ENCODE measurements around the gene CYTH3. TPM values are rescaled to one million over a fixed set of nuclear protein-coding genes. Genes with fewer than 3 reads are reported as not detected.
A peak's percentile ranks its signal among the peaks of the same experiment; 100 is the strongest.

Gene CYTH3
- total and polyA plus RNA-seq, 2 of the 8 experiments (the other 6 are each of a cell fraction or from before 2014, with no cell fraction given), result 10.3 to 11.9 TPM

- Histone ChIP-seq H3K4me1 (replicated peaks in 1 of 4; ENCODE audit: control insufficient read depth in 3 of 4, insufficient read depth in 4 of 4, low read length in 3 of 4) (no peaks in the 10 kb centered on the region), H3K79me1 (ENCODE audit: low read depth, low read length) (no peaks in the 10 kb centered on the region), H3K27me3 (replicated peaks in 1 of 4; ENCODE audit: control insufficient read depth in 3 of 4, extremely low read depth in 1 of 4, insufficient read depth in 3 of 4, low read length in 3 of 4) (no peaks in the 10 kb centered on the region), H4K20me1 (replicated peaks in 1 of 2; ENCODE audit: control insufficient read depth in 1 of 2, insufficient read depth in 2 of 2, low read length in 2 of 2) (no peaks in the 10 kb centered on the region), H3K9me3 (ENCODE audit: insufficient read depth in 2 of 2, low read depth in 1 of 2, low read length in 1 of 2) (no peaks in the 10 kb centered on the region), H2BK12ac (ENCODE audit: low read depth, low read length) (no peak overlapping the region), H3K9ac (replicated peaks in 1 of 4; ENCODE audit: extremely low read depth in 1 of 4, low read depth in 3 of 4, low read length in 3 of 4) (no peak overlapping the region), H2AK5ac (ENCODE audit: low read depth, low read length) (no peak overlapping the region), H3K36me3 (ENCODE audit: control insufficient read depth in 2 of 4, insufficient read depth in 4 of 4, low read length in 3 of 4) (no peaks in the 10 kb centered on the region), H3K23ac (ENCODE audit: insufficient read length) (no peak overlapping the region), H4K8ac (ENCODE audit: extremely low read depth, insufficient read depth, low read length) (no peak overlapping the region), H2BK120ac (replicated peaks; ENCODE audit: low read depth, low read length) (no peak overlapping the region), H3K18ac (ENCODE audit: extremely low read depth, low read length) (no peak overlapping the region), H3K4me3 (ENCODE audit: extremely low read depth in 1 of 4, insufficient read depth in 2 of 4, low read depth in 3 of 4, low read length in 4 of 4) (no peak overlapping the region), H3K4me2 (ENCODE audit: insufficient read depth in 1 of 2, low read depth in 2 of 2, low read length in 2 of 2) (no peak overlapping the region), H2AFZ (ENCODE audit: low read length) (peak overlapping the region; percentile 80; the same call in 1 of the 2 replicates), H4K5ac (ENCODE audit: insufficient read length, low read depth, low read length) (no peak overlapping the region), H3K27ac (ENCODE audit: low read depth, low read length) (no peak overlapping the region), H2BK20ac (ENCODE audit: low read length) (no peak overlapping the region), H4K91ac (replicated peaks; ENCODE audit: insufficient read length, low read length) (no peak overlapping the region), H2BK5ac (ENCODE audit: low read depth, low read length) (no peak overlapping the region), H3K79me2 (ENCODE audit: control insufficient read depth in 1 of 2, insufficient read depth in 2 of 2, low read length in 2 of 2) (no peaks in the 10 kb centered on the region), H3K23me2 (ENCODE audit: low read depth, low read length) (no peaks in the 10 kb centered on the region), H3K14ac (ENCODE audit: insufficient read length) (no peak overlapping the region), H3K56ac (replicated peaks; ENCODE audit: insufficient read length, low read depth, low read length) (no peak overlapping the region), H2BK15ac (ENCODE audit: low read length) (no peak overlapping the region), H3K4ac (replicated peaks; ENCODE audit: insufficient read length, low read depth, low read length) (no peak overlapping the region)
- POLR2A ChIA-PET (ENCODE audit: partially characterized antibody), result interaction anchor here (1.1 kb wide), 1 partner anchor 148 kb away, joined by 3 read pairs; no protein-coding TSS in a partner anchor
- no peak for TF ChIP-seq POLR2AphosphoS5 (IDR thresholded peaks at IDR 0.05; ENCODE audit: low read depth, low read length)
- no peak for TF ChIP-seq PHF8 (conservative IDR thresholded peaks at IDR 0.05; ENCODE audit: low read depth, low read length)
- no peak for TF ChIP-seq BCL11A (IDR thresholded peaks at IDR 0.05; ENCODE audit: low read depth in 2 of 2, low read length in 2 of 2)
- TF ChIP-seq EZH2 (IDR thresholded peaks at IDR 0.05; ENCODE audit: low read depth, low read length, severe bottlenecking), result no peak
- no peak for TF ChIP-seq MAX (IDR thresholded peaks at IDR 0.05)
- no peak for TF ChIP-seq BRCA1 (IDR thresholded peaks at IDR 0.05; ENCODE audit: low read depth, low read length)
- TF ChIP-seq CHD1 (IDR thresholded peaks at IDR 0.05; ENCODE audit: low read depth, low read length), result no peak
- no peak for TF ChIP-seq ATF2 (IDR thresholded peaks at IDR 0.05; ENCODE audit: low read length)
- WGBS, 2 experiments (ENCODE audit: extremely low coverage in 1 of 2, insufficient coverage in 1 of 2, insufficient read length in 1 of 2, insufficient replicate concordance in 2 of 2, low coverage in 1 of 2, low lambda C conversion rate in 2 of 2, missing lambda C conversion rate in 1 of 2), result 96% methylated on average over 4 of the region's 5 CpGs; no CpG with 5 or more reads in 1 of the 2 experiments
- DNase-seq (ENCODE audit: low read depth in 1 of 2, low spot score in 2 of 2) (no peak), FAIRE-seq (no peak)
- CTCF ChIA-PET (ENCODE audit: partially characterized antibody), result interaction anchor here (0.6 to 0.9 kb wide), 4 partner anchors 13 to 120 kb away, joined by 3 to 4 read pairs (median 3); no protein-coding TSS in a partner anchor
These were observed 35.3 kb upstream of the CYTH3 start for GRCh38 chr7:6307762-6308161.

All from H1 (cell line).